PC-9 (cell line): ENCODE measurements around the gene EXT2. TPM values are rescaled to one million over a fixed set of nuclear protein-coding genes. Genes with fewer than 3 reads are reported as not detected.
A peak's percentile ranks its signal among the peaks of the same experiment; 100 is the strongest.

Source experiments
- BruUV-seq: library from RNA; stranded (reverse); fragments of 400-500 nt; replicated peaks from 2 replicates; lab custom pipeline; 2021; lab: Mats Ljungman, UMichigan
- CTCF ChIA-PET: fragments of 300-600 bp; sonication (Branson Sonifier 250); formaldehyde crosslinking; loops from one replicate; lab custom pipeline; 2022; ENCODE audit warnings: antibody characterized with exemption; lab: Charles Lee
- POLR2A ChIA-PET: fragments of 300-600 bp; sonication (Branson Sonifier 250); formaldehyde crosslinking; loops from one replicate; lab custom pipeline; 2022; ENCODE audit warnings: antibody characterized with exemption; ENCODE audit not compliant: unreplicated experiment; lab: Charles Lee
- DNase-seq, 2 experiments: peaks; one replicate each; pipeline versions ENCODE4 v3.0.0 to v3.0.0-alpha.2; 2015 to 2022; ENCODE audit warnings: mixed read lengths in 1 of 2
- H2AFZ ChIP-seq: fragments of 200-600 bp; sonication (generic); 2 replicates; pipeline ENCODE4 v1.8.1; 2017; ENCODE audit warnings: antibody characterized with exemption
- H3F3A ChIP-seq: fragments of 200-600 bp; sonication (generic); 2 replicates; pipeline ENCODE4 v1.8.1; 2017; ENCODE audit warnings: antibody characterized with exemption, mild to moderate bottlenecking, low read depth; ENCODE audit not compliant: insufficient read depth
- H3K27ac ChIP-seq: fragments of 200-600 bp; sonication (generic); 2 replicates; pipeline ENCODE4 v1.6.1; 2016; ENCODE audit warnings: mixed run types
- H3K27me3 ChIP-seq: fragments of 200-600 bp; sonication (generic); 2 replicates; pipeline ENCODE4 v1.6.1; 2016; ENCODE audit warnings: low read depth, mixed run types; ENCODE audit not compliant: insufficient read depth
- H3K36me3 ChIP-seq: fragments of 200-600 bp; sonication (generic); 2 replicates; pipeline ENCODE4 v1.6.1; 2016; ENCODE audit warnings: low read depth, mixed run types
- H3K4me1 ChIP-seq: fragments of 200-600 bp; sonication (generic); replicated peaks from 2 replicates; pipeline ENCODE4 v1.6.1; 2016; ENCODE audit warnings: mixed run types; ENCODE audit not compliant: insufficient read depth
- H3K4me2 ChIP-seq: fragments of 200-600 bp; sonication (generic); 2 replicates; pipeline ENCODE4 v1.6.1; 2017; ENCODE audit warnings: mixed run types
- H3K4me3 ChIP-seq: fragments of 200-600 bp; sonication (generic); 2 replicates; pipeline ENCODE4 v1.6.1; 2016; ENCODE audit warnings: mixed run types
- H3K79me2 ChIP-seq: fragments of 200-600 bp; sonication (generic); 2 replicates; pipeline ENCODE4 v1.6.1; 2017; ENCODE audit warnings: low read depth, mixed run types
- H3K9me2 ChIP-seq: fragments of 200-600 bp; sonication (generic); 2 replicates; pipeline ENCODE4 v1.8.1; 2017; ENCODE audit warnings: mild to moderate bottlenecking; ENCODE audit not compliant: insufficient read depth
- H3K9me3 ChIP-seq: fragments of 200-600 bp; sonication (generic); 2 replicates; pipeline ENCODE4 v1.8.1; 2016; ENCODE audit warnings: low read depth; ENCODE audit not compliant: insufficient read depth
- H4K20me1 ChIP-seq: fragments of 200-600 bp; sonication (generic); 2 replicates; pipeline ENCODE4 v1.8.1; 2017; ENCODE audit not compliant: insufficient read depth
- CTCF ChIP-seq: fragments of 200-600 bp; sonication (generic); conservative IDR thresholded peaks from 2 replicates; pipeline ENCODE4 v1.6.1; 2017; ENCODE audit warnings: mixed run types, antibody characterized with exemption, mild to moderate bottlenecking, moderate library complexity
- EZH2 ChIP-seq: fragments of 200-600 bp; sonication (generic); IDR thresholded peaks from 2 replicates; pipeline ENCODE4 v1.8.0; 2017; ENCODE audit warnings: antibody characterized with exemption, low read depth
- intact Hi-C: fragments of 100-400 bp; cut with micrococcal nuclease; formaldehyde crosslinking; loops from one replicate; pipeline ENCODE4 v1.10.0; 2022; ENCODE audit not compliant: unreplicated experiment
- total RNA-seq: library from RNA; stranded (reverse); gene quantifications from 2 replicates; pipeline ENCODE4 v1.2.3, GENCODE V29; 2021

EXT2 gene
- total RNA-seq, 1 experiment from 2014 or later: 72.4 TPM

- H3K27me3 ChIP-seq: peaks cover 32% of the 10 kb centered on the region
- no peak overlapping the region for H2AFZ ChIP-seq
- no TSS peak for BruUV-seq
- intact Hi-C loops: loop anchor here (1.0 to 10.0 kb wide), 7 partner anchors 41 to 629 kb away; partner anchors contain the start of gene EXT2
- POLR2A ChIA-PET: no interaction called here
- H3F3A ChIP-seq: no peaks in the 10 kb centered on the region
- CTCF ChIA-PET: interaction anchor here (0.6 to 0.8 kb wide), 3 partner anchors 134 to 499 kb away, joined by 3 read pairs; no protein-coding TSS in a partner anchor
- no peak overlapping the region for H3K4me3 ChIP-seq
- no peaks in the 10 kb centered on the region for H3K4me1 ChIP-seq
- TF ChIP-seq EZH2 (no peak), CTCF (no peak)
- no peaks in the 10 kb centered on the region for H4K20me1 ChIP-seq
- no peak overlapping the region for H3K4me2 ChIP-seq
- no peaks in the 10 kb centered on the region for H3K9me3 ChIP-seq
- H3K79me2 ChIP-seq: no peaks in the 10 kb centered on the region
- DNase-seq: no peak
- H3K27ac ChIP-seq: no peak overlapping the region
- H3K9me2 ChIP-seq: no peaks in the 10 kb centered on the region
- H3K36me3 ChIP-seq: no peaks in the 10 kb centered on the region
These were observed 190.3 kb downstream of the EXT2 start for GRCh38 chr11:44285756-44286155.

- no peak overlapping the region for H3K4me3 ChIP-seq
- ChIA-PET CTCF (interaction anchor here (0.6 to 0.7 kb wide), 2 partner anchors 135 to 499 kb away, joined by 3 read pairs; no protein-coding TSS in a partner anchor), POLR2A (no interaction called here)
- peaks cover 26% of the 10 kb centered on the region for H3K27me3 ChIP-seq
- TF ChIP-seq CTCF (peak; percentile 100), EZH2 (no peak)
- H3K36me3 ChIP-seq: no peaks in the 10 kb centered on the region
- H3F3A ChIP-seq: no peaks in the 10 kb centered on the region
- H3K9me2 ChIP-seq: no peaks in the 10 kb centered on the region
- DNase-seq: peak; percentile 39 to 44
- H3K4me1 ChIP-seq: no peaks in the 10 kb centered on the region
- no peak overlapping the region for H3K27ac ChIP-seq
- no peak overlapping the region for H3K4me2 ChIP-seq
- no peaks in the 10 kb centered on the region for H3K79me2 ChIP-seq
- no peak overlapping the region for H2AFZ ChIP-seq
- intact Hi-C loops: loop anchor here (1.0 to 10.0 kb wide), 7 partner anchors 40 to 628 kb away; partner anchors contain the start of gene EXT2
- no peaks in the 10 kb centered on the region for H3K9me3 ChIP-seq
- H4K20me1 ChIP-seq: no peaks in the 10 kb centered on the region
- no TSS peak for BruUV-seq
These were observed 190.9 kb downstream of the EXT2 start for GRCh38 chr11:44286268-44286880.

GRCh38 chr11:44286911-44287310, 191.4 kb downstream of the EXT2 start:
- Histone ChIP-seq H3K9me2 (no peaks in the 10 kb centered on the region), H3K27ac (no peak overlapping the region), H3K9me3 (no peaks in the 10 kb centered on the region), H2AFZ (no peak overlapping the region), H3K4me1 (no peaks in the 10 kb centered on the region), H3K36me3 (no peaks in the 10 kb centered on the region), H3F3A (no peaks in the 10 kb centered on the region), H3K79me2 (no peaks in the 10 kb centered on the region), H3K4me2 (no peak overlapping the region), H3K4me3 (no peak overlapping the region), H4K20me1 (no peaks in the 10 kb centered on the region), H3K27me3 (peaks cover 21% of the 10 kb centered on the region)
- intact Hi-C loops: loop anchor here (1.0 to 10.0 kb wide), 7 partner anchors 40 to 628 kb away; partner anchors contain the start of gene EXT2
- no peak for DNase-seq
- no TSS peak for BruUV-seq
- TF ChIP-seq EZH2: no peak
- no peak for TF ChIP-seq CTCF
- CTCF ChIA-PET: no interaction called here
- POLR2A ChIA-PET: no interaction called here
